ENCODE results near the gene GAK.

GAK gene

DNA sequence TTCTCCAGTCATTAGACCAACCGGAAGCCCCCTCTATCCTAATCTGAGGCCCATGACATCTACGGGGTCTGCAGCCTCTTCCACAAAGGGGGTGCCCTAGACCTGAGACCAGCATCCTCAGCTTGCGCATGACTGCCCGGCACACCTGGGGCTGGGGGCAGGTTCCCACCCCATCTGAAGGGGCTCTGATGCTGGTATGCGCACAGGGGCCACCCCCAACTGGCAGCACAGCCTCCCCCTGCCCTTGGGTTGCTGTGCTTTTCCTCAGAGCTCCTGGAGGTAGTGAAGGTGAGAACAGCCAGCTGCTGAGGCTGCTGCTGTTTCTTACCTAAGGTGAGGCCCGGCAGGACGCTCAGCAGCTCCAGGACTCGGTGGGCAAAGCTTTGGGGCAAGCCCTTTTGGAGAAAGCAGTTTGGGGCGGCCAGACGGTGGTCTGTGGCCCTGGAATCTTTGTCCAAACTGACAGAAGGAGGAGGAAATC is 87.3 kb downstream of the GAK start:
- no peak for DNase-seq

DNA sequence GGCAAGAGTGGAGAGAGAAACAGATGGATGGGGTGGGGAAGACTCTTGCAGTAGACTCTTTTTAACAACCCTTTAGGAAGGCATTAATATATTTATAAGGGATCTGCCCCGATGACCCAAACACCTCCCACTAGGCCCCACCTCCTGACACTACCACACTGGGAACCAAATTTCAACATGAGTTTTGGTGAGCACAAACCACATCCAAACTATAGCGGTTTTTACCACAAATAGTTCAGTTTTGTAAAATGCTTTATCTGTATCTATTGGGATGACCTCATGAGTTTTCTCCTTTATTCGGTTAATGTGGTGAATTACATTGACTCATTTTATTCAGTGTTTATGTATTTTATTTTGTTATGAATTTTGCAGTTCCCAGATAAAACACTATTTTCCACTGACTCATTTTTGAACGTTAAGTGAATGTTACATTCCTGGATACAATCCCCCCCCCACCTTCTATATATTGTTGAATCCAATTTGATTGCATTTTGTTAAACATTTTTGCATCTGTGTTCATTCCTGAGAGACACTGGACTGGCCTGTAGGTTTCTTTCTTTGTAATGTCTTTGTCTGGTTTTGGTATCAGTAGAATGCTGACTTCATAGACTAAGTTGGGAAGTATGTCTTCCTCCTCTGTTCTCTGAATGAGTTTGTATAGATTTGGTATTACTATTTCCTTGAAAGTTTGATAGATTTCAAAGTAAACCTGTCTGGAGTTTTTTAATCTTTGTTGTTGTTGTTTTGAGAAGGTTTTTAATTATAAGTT is 92.3 kb downstream of the GAK start:
- no peak for DNase-seq

DNA sequence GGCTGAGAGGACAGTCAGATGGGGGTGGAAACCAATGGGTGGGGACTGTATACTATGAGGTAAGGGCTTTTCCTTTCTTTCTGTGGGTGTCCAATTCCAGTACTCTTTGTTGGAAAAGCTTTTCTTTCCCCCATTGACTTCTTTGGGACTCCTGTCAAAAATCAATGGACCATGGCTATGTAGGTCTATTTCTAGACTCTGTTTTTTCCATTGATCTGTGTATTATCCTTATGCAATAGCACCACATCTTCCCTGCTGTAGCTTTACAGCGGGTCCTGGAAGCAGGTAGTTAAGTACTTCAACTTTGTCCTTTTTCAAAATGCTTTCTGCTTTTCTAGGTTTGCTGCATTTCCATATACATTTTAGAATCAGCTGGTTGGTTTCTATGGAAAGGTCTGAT is 94.3 kb downstream of the GAK start:
- no peak for DNase-seq

DNA sequence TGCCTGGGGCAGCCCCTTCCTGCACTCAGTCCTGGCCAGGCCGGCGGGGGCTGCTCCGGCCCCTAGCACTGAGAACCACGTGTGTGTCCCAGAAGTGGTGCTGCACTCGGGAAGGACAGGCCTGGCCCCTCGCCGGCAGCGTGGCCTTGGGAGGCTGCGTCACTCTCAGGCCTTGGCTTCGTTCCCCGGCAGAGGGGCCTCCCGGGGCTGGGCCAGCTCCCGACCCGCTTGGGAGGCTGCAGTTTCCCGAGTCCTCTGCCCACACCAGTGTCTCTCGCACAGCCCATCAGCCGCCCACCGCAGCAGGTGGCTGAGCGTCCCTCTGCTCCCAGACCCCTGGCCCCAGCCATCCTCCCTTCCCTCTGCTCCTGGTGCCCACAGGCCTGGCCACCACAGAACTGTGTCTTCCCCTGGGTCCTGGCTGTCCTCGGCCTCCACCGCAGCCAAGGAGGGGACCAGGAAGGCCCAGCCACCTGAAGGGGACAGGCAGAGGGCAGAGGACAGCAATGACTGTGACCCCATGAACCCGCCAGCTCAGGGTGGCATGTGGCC is 95.3 kb downstream of the GAK start:
- no peak for DNase-seq

DNA sequence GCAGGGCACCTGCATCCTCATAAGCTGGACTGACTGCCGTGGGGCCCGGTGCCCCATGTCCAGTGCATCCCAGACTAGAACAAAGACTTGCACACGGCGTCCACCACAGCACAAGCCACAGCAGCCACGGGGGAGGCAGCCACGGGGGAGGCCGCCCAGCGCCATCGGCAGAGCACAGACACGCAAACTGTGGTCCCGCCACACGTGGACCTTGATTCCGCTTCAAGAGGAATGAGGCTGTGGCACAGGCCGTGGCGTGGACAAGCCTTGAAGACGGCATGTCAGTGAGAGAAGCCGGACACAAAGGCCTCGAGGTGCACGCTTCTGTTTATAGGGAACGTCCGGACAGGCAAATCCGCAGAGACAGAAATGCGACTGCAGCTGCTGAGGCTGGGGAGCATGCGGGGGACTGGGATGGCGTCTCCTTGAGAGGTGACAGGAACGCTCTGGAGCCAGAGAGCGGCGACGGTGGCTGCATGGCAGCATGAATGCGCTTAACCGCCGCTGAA is 96.1 kb downstream of the GAK start:
- DNase-seq = no peak

DNA sequence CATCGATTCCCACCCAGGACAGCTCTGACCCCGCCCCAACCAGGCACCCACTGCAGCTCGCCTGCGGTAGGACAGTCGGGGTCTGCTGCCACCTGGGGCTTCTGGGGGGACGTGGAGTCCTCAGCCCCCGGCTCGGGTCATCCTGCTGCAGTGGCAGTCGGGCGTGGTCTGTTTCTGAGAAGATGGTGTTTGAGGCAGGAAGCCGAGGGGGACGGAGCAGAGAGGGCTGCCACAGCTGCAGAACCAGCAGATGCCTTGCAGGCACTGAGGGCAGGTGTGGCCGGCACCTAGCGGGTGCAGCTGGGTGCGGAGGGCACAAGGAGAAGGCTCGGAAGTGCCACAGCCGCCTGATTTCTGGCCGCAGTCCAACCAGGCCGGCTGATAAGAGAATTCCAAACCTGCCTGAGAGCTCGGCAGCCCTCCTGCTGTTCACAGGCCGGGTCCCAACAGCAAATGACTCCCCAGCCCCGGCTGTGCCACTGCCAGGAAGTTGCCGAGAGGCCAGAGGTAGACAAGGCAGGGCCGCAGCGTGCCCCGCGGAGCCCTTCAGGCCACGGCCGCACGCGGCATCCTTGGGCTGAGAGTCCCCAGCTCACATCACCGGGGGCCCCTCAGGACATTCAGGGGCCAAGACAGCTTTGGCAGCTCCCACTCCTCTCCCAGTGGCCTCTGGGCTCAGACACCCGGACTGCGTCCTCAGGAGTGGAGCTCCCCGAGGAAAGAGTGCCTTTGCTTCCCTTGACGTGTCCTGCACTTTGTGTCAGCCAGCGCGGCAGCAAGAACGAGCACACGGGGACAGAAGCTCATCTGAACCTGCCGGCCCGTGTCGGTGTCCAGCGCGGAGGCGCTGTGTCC is 96.7 kb downstream of the GAK start:
- no peak for DNase-seq

DNA sequence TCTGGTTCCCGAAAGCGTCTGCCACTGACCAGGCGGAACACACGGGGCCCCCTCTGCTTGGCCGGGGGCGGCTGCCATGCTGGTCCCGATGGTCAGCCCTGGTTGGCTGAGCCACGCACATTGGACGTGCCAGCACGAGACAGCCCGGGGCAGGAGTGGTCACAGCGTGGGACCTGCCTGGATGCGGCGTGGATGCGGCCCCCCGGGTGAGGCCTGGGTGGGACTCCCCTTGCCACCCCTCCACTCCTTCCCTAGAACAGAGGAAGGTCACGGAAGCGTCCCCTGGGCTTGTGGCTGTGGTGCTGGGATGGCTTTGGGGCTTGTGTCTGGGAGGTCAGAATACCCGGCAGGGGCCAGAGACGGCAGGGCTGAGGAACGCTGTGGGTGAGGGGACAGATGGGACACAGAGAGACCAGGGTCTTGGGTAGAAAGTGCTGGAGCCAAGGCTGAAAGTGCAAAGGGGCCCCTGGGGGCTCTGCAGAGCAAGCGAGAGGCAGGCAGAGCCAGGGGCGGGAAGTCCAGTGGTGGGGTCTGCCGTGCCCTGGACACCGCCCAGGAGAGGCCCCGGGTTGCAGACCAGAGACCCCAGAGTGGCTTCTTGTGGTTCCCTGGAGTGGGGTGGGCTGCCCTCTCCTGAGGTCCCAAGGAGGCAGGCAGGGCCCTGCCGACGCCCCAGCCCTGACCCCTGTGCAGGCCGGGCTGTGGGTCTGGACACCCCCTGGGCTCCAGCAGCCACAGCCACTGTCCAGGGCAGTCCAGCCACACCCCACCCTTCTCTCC is 97.6 kb downstream of the GAK start:
- DNase-seq = no peak

DNA sequence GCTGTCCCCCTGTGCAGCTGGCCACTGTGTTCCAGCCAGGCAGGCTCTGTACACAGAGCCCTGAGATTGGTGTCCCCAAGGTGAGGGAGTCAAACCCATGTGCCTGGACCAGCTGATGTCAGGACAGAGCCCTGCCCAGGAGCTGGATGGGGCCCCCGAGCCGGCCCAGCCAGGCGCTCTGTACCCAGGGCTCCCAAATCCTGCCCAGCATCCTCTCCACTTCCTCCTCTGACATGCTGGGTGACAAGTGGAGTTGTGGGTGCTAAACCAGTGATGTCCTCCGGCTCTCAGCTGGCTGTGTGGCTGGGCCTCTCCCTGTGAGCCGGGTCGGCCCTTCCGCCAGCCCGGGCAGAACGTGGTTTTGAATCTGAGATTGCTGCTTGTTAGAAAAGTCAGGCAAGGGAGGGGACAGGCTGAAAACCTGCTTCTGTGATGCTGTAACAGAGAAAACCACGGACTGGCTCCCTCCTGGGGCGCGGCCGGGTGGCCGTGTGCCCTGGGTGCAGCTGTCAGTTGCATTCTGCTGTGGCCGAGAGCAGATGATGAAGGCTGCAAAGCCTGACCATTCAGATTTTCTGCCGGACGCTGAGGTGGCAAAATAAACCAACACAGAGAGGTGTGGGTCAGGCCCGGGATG is 98.3 kb downstream of the GAK start:
- no peak for DNase-seq

DNA sequence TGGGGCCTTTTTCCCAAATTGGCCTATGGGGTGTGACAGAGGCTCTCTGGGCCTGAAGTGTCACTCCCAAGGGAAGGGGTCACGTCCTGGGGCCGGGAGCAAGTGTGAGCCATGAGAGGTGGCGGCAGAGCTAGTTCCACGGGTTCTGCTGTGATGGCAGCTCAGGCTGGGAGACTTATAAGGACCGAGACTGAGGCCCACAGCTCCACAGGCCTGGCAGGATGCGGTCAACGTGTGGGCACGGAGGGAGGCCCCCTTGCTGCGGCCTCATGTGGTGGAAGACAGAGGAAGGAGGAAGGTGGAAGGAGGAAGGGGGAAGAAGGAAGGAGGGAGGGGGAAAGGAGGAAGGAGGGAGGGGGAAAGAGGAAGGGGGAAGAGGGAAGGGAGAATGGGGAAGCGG is 99.0 kb downstream of the GAK start:
- DNase-seq = no peak

DNA sequence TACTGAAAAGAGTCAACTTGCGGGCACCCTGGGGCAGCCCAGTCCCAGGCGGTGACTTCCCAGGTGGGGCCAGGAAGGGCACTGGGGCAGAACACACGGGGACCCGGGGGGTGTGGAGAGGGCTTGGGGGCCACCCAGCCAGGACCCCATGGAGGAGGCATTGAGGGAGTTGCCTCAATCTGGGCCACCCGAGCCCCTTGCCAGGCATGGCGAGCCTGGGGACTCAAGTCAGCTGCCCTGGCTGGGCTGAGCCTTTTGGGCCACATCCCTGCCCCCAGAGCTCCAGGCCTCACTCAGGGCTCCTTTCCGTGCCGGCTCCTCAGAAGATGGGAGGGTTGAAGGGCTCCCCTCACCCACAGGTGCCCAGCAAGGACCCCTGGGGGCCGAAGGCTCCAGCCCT is 99.6 kb downstream of the GAK start:
- no peak for DNase-seq

DNA sequence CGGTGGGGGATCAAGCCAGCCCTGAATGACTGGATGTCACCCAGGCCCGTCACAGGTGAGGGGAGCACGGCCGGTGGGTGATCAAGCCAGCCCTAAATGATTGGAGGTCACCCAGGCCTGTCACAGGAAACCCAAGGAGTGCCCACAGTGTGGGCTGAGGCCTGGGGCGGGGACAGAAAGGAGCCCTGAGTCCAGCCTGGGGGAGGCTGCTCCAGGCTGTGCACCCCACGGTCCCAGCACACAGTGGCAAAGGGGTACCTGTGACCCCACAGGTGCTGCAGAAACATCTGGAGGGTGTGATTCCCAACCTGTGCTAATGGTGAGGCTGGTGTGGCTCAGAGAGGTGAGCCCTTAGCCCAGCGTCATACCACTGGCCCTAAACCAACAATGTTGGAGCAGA is 100.0 kb downstream of the GAK start:
- no peak for DNase-seq

DNA sequence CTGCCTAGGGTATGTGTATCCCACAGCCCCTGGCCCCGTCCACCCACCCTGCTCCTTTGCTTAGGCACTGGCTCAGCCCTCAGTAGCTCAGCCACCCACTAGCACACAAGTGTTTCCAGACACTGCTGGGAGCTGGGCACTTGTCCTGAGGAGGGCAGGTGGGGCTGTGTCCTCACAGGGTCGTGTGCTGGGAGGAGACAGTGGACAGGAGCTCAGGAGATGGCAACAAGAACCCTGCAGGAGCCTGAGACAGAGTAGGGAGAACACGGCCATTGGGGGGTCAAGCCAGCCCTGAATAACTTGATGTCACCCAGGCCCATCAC is 100.7 kb downstream of the GAK start:
- no peak for DNase-seq

DNA sequence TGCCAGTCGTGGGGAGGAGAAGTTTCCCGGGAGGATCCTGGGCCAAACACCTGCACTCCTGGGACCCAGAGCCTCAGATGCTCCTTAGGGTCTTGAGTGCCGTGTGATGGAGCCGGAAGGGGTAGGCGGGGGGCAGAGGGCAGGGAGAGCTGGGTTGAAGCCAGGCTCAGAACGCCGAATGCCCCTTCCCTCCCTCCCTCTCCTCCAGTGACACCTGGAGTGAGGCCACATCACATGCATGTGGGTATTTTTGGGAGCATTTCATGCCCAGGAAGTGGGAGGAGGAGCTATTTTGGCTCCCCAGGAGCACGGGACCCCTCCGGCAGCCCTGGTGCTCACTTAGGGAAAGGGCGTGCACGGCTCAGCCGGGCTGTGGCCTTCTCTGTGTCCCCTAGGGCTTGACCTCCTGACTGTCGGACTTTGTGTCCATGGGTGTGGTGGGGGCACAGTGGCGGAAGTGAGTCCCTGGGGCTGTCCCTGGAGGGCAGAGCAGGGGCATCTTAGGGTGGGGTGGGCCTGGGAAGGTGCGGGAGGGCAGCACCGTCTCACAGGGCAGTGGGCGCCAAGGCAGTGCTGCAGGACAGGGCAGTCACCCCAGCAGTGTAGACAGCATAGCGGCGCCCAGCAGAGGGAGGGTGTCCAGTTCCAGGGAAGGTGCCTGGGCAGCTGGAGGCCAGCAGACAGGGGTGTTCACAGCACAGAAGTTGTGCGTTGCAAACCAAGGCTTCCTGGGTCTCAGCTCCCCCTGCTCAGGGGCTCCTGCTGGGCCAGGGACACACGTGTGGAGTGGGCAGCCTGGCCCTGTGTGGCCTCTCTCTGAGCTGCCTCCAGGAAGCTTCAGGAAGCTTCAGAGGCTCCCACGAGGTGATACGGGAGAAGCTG is 101.3 kb downstream of the GAK start:
- DNase-seq = no peak

DNA sequence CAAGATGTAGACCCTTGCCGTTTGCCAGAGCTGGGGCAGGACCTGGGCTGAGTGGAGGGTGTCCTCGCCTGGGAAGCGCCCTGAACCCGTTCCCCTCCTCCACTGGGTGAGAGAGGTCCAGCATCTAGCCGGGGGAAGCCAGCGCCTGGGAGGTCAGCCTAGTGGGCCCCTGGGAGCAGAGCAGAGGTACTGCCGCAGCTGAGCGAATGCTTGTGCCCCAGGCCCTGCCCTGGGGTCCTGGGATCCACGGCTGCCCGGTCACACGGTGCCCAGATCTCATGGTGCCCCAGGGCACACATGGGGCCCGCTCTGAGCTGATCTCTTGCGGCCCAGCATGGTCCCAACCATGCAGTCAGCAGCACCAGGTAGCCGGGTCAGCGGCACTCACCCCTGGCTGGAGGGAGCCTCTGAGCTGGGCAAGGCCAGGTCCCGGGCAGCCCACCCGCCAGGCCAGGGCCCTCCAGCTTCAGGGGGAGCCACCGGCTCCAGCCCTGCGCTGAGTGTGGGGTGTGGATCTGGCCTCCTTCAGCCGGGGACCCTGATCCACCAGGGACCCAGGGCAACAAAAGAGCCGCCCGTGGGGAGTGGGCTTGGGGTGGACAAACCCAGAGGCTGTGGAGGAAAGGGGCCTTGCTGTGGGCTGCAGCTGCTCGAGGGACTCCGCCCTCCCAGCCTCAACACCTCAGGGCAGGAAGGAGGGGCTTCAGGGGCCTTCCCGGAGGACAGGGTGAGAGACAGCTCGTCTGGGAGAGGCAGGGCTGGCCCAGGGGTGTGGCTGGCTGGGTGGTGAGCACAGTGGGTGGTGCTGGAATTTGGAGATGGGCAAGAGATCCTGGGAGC is 102.1 kb downstream of the GAK start:
- no peak for DNase-seq

DNA sequence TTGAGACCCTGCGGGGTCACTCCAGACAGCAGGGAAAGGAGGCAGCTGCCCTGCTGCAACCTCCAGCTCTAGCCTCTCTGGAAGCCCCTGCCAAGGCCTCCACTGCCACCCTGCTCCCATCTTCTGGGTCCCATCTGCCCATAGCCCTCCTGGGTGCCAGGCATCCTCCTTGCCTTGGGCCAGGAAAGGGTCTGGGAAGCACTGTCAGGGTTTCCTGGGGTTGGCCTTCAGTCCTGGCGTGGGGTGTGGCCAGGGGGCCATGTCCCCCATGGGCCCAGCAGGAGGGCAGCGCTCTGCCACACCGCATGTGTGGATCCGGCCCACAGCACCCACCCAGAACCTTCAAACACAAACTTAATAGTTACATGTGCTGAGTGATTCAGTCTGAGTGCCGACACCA is 102.8 kb downstream of the GAK start:
- DNase-seq = no peak

DNA sequence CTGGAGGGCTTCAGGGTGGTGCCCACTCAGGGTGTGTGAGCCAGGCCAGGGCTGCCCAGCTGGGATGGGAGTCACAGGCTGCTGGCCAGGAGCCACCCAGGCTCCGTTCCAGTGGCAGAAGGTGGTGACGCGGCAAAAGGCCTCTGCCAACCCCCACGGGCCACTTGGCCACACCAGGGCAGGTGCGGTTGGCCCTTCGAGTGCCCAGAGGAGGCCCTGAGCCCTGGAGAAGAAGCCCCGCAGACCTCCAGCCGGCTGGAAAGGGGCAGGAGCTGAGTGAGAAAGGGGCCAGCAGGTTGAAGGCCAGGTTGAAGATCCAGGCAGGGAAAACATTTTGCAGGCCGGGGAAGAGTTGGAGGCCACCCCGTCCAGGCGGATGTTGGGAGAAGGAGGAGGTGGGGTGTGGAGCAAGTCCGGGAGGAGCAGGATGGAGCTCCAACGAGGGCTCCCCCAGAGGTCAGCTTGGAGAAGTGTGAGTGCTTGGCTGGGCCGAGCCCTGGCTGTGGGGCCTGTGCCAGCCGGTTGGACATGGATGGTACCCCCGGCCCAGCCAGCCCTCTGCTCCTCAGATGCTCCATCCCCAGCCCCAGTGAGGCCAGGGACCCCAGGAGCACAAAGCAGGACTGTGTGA is 103.4 kb downstream of the GAK start:
- no peak for DNase-seq

DNA sequence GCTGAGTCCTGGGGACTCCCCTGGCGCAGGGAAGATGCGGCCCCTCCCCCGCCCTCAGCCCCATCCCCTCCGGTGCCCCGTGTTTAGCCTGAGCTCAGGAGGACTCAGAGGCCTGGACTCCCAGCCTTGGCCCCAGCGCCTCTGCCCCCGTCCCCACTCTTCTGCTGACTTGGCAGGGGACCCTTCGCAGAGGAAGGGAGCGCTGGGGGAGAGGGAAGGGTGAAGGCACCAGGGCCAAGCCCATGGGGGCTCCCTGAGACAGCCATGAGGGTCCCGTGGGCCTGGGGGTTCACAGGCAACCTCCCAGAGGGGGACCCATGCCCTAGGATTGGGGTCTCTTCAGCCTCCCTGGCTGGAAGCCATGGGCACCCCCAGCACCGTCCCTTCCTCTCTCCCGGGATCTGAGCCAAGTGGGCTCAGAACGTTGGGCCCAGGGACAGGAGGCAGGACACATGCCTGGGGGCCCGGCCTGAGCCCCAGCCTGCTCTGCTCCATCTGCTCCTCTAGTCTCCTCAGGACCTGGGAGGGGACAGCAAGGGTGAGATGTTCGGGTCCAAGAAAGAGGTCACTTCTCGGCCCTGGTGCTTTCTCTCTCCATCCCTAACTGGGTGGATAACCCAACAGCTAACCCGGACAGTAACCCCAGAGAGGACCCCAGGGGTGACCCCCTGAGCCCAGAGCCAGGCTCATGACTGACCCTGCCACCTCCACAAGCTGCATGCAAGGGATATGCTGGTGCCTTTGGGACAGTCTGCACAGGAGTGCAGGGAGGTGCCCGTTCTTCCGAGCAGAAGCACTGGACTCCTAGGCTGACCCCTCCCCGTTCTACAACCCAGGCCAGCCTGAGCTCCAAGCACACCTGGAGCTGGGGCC is 104.7 kb downstream of the GAK start:
- DNase-seq = no peak

DNA sequence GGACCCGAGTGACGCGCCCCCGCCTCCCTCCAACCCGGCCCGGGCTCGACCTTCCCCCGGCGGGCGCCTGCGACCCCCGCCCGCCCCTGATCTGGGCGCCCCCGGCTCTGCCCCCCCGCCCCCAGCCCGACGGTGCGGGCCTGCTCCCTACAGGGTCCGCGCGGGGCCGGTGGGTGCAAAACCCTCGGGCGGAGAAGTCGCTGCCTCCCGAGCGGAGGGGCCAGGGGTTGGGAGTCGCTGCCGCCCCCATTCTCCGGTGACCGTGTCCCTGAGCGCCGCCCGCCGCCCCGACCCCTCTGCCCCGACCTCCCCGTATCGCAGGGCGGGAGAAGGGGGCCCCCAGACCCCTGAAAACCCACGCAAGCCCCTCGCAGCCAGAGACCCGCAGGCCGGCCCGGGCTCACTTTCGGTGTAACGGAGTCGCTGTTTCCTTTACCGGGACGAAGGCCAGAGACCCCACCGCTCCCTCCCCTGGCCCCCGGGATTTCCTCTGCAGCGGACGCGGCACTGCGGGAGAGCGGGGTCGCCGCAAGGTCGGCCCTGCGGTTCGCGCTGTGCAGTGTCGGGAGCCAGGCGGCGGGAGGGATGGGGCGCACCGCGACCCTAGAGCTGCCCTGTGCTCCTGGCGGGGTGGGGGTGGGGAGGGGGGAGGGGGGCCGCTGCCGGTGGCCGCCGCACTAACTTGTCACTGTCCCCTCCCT is 105.5 kb downstream of the GAK start:
- no peak for DNase-seq

DNA sequence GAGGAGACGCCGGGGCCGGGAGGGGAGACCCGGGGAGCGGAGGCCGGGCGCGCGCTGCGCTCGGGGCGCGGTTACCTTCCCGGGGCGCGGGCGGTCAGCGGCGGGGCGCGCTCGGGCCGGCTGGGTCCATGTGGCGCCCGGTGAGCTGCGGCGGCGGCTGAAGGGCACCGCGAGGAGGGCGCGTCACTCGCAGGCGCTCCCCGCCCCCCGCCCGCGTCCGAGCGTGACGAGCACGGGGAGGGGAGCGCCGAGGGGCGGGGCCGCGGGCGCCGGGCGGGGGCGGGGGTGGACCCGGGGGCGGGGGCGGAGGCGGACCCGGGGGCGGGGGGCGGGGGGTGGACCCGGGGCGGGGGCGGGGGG is 106.2 kb downstream of the GAK start, which contains the start of gene CPLX1:
Gene CPLX1 (minus strand): TSS at position 159 of the 360 bp plus-strand sequence. CDS start 1,607 bp downstream, outside the sequence.
- no peak for DNase-seq
